GM19025 (cell line): ENCODE measurements around the gene NUDT14.

ENCODE experiments used
- ATAC-seq: cut with Tn5 transposase; IDR thresholded peaks from one replicate; pipeline ENCODE4 v1.9.1; 2021; ENCODE audit warnings: mild to moderate bottlenecking, low read depth, moderate library complexity; ENCODE audit not compliant: unreplicated experiment

The NUDT14 gene

GRCh38 chr14:105200074-105200473 is 19.0 kb upstream of the NUDT14 start:
- no peak for ATAC-seq

GRCh38 chr14:105199093-105199492 is 18.0 kb upstream of the NUDT14 start:
- ATAC-seq = no peak

- ATAC-seq = no peak
Measured at GRCh38 chr14:105198588-105198987, 17.5 kb upstream of the NUDT14 start.

DNA sequence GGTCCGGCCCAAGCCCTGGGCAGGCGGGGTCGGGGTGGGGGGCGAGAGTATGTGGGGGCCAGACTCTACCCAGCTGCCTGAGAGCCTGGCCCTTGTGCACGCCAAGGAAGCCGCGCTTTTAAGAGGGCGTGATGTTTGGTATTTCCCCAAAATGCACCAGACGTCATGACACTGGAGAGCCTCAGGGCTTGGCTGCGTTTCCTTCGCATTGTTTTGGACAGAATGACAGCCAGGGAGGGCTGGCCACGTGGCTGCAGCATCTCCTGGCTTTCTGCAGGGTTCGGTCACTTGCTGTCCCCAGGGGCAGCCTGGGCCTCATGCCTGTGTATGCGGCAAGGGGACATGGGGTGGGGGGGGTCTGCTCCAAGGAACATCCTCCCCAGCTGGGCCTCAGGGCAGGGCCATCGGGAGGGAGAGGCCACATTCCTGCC is 16.1 kb upstream of the NUDT14 start:
- no peak for ATAC-seq

- no peak for ATAC-seq
Measured at GRCh38 chr14:105196265-105196960, 15.3 kb upstream of the NUDT14 start.

DNA sequence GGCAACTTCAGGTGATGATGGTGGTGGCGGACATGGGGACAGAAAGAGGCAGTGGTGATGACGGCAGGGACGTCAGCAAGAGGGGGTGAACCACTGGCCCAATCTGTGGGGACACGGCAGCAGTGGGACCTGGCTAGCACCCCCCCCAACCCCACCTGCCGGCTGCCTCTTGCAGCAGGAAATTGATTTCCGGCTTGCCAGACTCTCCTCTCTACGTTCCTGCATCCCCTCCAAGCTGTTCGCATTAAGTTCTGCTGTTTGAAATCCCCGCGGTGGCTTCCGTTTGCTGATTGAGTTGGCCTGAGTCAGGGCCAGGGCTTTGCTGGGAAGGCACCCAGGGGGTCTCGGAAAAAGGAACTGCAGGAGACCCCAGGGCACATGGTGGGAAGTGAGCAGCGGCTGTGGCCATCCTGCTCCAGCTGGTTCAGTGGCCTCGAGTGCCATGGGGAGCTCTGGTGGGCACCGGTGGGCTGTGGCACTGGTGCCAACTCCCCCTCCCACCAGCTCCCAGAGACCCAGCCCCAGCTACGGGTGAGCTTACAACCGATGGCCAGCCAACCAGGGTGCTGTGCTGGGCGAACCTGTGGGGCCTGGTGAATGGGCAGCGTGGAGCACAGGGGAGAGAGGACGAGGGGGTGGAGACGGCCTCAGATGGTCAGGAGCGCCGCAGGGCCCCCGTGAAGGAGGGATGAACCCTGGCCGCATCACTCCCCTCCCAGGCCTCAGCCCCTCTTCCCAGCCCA is 14.6 kb upstream of the NUDT14 start:
- no peak for ATAC-seq

DNA sequence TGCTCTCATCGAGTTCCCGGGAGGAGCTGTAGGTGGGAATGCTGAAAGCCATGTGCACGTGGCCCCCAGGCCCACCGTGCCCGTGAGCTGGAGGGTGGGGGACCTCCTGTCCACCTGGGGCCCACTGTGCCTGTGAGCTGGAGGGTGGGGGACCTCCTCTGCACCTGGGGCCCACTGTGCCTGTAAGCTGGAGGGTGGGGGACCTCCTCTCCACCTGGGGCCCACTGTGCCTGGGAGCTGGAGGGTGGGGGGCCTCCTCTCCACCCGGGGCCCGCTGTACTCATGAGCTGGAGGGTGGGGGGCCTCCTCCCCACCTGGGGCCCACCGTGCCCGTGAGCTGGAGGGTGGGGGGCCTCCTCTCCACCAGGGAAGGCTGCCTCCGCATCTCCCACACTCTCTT is 13.9 kb upstream of the NUDT14 start:
- no peak for ATAC-seq

- ATAC-seq = no peak
Measured at GRCh38 chr14:105193916-105194782, 13.0 kb upstream of the NUDT14 start.

GRCh38 chr14:105192866-105193731 is 12.0 kb upstream of the NUDT14 start:
- no peak for ATAC-seq

GRCh38 chr14:105187935-105188524 is 6.9 kb upstream of the NUDT14 start:
- ATAC-seq = no peak

DNA sequence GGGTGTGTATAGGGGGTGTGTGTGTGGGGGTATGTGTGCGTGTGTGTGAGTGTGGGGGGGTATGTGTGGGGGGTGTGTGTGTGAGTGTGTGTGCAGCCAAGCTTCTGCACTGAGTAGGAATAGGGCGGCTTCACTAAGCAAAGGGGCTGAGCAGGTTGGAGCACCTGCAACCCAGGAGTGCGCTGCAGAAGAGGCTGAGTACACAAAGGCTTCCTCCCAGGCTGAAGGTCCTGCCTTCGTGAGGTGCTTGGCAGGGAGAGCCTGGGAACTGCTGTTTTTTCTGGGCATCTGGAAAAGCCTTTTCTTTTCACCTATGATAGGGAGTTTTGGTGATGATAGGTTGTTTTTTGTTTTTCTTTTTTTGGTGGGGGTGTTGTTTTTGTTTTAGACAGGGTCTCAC is 6.0 kb upstream of the NUDT14 start:
- ATAC-seq = no peak

DNA sequence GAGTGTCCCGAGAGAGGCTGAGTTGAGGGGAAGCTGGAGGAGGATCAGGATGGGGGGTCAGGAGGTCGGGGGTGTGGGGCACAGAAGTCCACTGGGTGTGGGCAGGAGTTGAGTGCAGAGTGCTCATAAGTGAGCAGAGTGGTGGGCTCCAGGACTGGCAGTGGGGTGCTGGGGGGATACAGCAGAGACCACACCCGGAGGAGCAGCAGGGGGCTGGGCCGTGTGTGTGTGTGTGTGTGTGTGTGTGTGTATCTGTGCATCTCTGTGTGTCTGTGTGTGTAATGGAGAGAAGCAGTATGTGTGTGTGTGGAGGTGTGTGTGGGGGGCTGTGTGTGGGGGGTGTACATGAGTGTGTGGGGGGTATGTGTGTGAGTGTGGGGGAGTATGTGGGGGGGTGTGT is 4.9 kb upstream of the NUDT14 start:
- no peak for ATAC-seq

DNA sequence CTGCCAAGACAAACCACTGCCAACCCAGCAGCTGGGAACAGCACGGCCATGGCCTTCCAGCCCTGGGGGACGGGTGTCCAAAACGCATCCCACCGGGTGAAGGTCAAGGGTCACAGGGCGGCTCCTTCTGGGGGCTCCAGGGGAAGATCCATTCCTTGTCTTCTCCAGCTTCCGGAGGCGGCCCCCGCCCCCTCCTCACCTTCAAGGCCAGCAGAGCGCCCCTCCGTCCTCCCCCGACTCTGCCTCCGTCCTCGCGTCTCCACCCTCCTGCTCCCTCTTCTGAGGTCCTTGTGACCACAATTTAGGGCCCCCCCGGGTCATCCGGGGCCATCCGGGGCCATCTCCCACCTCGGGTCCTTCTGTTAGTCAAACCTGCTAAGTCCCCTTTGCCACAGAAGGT is 3.9 kb upstream of the NUDT14 start:
- ATAC-seq = no peak

DNA sequence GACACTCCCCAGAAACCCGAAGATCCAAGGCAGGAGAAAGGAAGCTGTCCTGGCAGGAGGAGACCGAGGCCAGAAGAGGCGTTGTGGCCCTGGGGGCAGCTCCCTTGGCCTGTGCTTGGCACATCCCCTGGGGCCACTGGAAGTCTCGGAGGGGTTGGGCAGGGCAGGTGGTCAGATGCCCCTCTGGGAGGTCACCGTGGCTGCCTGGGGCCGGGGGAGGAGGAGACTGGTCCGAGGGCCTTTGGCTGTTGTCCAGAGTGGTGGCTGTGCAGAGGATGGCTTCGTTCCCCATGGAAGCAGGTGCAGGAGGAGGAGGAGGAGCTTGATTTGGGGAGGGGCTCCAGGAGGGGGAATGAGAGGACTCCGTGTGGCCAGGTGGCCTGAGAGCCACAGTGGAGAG is 3.3 kb upstream of the NUDT14 start:
- ATAC-seq = no peak

DNA sequence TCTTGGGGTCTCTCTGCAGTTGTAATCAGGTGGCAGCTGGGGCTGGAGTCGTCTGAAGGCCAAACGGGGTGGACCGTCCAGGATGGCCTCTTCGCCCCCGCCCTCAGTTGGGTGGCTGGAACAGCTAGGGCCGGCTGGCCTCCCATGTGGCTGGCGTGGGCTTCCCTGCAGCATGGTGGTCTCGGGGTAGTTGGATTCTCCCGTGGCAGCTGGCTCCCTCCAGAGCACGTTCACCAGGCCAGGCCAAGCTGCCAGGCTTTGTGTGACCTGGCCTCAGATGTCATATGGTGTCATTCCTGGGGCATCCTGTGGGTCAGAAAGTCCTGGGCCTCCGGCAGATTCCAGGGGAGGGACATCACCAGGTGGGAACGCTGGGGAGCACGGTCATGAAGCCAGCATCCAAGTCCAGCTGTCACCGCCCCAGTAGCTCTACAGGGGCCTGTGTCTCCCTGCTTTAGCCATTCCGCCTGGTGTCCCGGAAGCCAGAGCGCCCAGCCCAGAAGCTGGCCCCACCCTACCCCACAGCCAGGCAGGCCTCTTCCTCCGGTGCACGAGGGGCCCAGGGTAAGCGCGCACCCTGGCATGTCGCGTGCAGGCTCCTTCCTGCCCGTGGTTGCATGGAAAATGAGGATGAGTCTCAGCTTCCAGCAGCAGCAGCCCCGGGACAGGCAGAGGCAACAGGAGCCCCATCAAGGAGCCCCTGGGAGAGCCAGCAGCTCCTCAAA is 1.3 kb upstream of the NUDT14 start:
- no peak for ATAC-seq

GRCh38 chr14:105181549-105182295 is 610 bp upstream of the NUDT14 start:
- ATAC-seq = no peak

GRCh38 chr14:105179191-105179590 is 1.9 kb downstream of the NUDT14 start:
- ATAC-seq = no peak

- no peak for ATAC-seq
Measured at GRCh38 chr14:105178868-105179140, 2.3 kb downstream of the NUDT14 start.
